Esophagus muscularis mucosa (tissue), 4 donors: ENCODE results near the gene CLDN16. TPM values are rescaled to one million over a fixed set of nuclear protein-coding genes. Genes with fewer than 3 reads are reported as not detected.

ENCODE experiments used
- DNase-seq: peaks from one replicate; pipeline ENCODE4 v3.0.0-alpha.2; 2017; ENCODE audit errors: extremely low spot score
- H3K27ac ChIP-seq, 4 donors: fragments of 200-600 bp; sonication (generic); replicated peaks in 1 of 4; 1 replicate in 3 of 4; 2 replicates in 1 of 4; pipeline ENCODE4 v1.5.1; 2016 to 2019; ENCODE audit warnings: mild to moderate bottlenecking in 1 of 4
- H3K27me3 ChIP-seq, 4 donors: fragments of 200-600 bp; sonication (generic); one replicate each; pipeline versions ENCODE4 v1.5.1 to v1.6.0; 2016 to 2019
- H3K36me3 ChIP-seq, 4 donors: fragments of 200-600 bp; sonication (generic); one replicate each; pipeline ENCODE4 v1.5.1; 2016 to 2019
- H3K4me1 ChIP-seq, 4 donors: fragments of 200-600 bp; sonication (generic); one replicate each; pipeline ENCODE4 v1.5.1; 2016 to 2019
- H3K4me3 ChIP-seq, 4 donors: fragments of 200-600 bp; sonication (generic); 1 replicate in 2 of 4; 2 replicates in 2 of 4; pipeline ENCODE4 v1.5.1; 2016 to 2019; ENCODE audit warnings: mild to moderate bottlenecking in 4 of 4, moderate library complexity in 1 of 4
- H3K9me3 ChIP-seq, 4 donors: fragments of 200-600 bp; sonication (generic); 1 replicate in 3 of 4; 2 replicates in 1 of 4; pipeline ENCODE4 v1.5.1; 2016 to 2019
- EP300 ChIP-seq: sonication (generic); formaldehyde crosslinking; IDR thresholded peaks from one replicate; pipeline ENCODE4 v1.6.1; 2017; ENCODE audit warnings: antibody characterized with exemption
- POLR2A ChIP-seq: fragments of 450-650 bp; IDR thresholded peaks from one replicate; pipeline ENCODE4 v1.6.1; 2017; ENCODE audit warnings: antibody characterized with exemption, moderate library complexity, mild to moderate bottlenecking, low read depth
- POLR2AphosphoS5 ChIP-seq, 2 donors: sonication (generic); formaldehyde crosslinking; IDR thresholded peaks; one replicate each; pipeline ENCODE4 v1.6.1; 2017; ENCODE audit warnings: antibody characterized with exemption in 2 of 2
- WGBS: methylation state at CpG from one replicate; pipeline ENCODE4 v1.1.5; 2018; 5-methylcytosine and 5-hydroxymethylcytosine counted together
- intact Hi-C: fragments of 100-400 bp; cut with DNase I; formaldehyde crosslinking; loops from one replicate; pipeline ENCODE4 v1.15.1; 2023
- total RNA-seq, 4 donors: library from RNA; depleted of rRNA; stranded (reverse); fragments of >200 nt; gene quantifications; one replicate each; pipeline versions ENCODE4 v1.1.0 to v1.2.1, GENCODE V29; 2016
- TF ChIP-seq, protein P1 (sequence below), 3 experiments: fragments of 200-600 bp in 2 of 3; fragments of 450-650 bp in 1 of 3; sonication (generic) in 2 of 3; IDR thresholded peaks; one replicate each; pipeline ENCODE4 v1.5.1; 2017 to 2019; ENCODE audit warnings: antibody characterized with exemption in 3 of 3, mild to moderate bottlenecking in 2 of 3, moderate library complexity in 1 of 3

The CLDN16 gene
- total RNA-seq, 4 donors from 2014 or later: not detected

DNA sequence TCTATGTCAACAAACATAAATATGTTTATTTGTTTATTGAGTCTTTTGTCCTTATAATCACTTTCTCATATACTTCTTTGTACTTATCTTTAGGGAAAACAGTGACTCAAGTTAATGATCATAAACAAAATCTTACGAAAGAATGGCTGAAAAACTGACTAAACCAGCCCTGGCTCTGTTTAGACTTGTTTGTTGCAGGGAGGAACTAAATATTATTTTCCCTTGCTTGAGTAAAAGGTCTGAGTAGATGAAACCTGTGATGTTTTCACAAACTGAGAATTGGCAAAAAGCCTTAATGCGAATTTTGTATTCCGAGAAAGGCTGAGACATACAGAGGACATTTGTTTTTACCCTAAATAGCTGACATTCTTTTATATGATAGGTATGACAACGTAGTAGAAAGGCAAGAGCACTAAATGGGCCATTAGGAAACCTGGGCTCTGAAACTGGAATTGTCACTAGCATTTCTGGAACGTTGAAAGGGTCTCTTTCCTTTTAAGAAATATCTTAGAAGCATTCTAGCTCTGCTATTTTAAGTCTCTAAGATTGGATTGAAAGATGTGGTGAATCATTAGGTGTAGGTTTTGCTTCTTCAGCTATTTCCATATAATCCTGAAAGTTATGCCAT is 18.2 kb upstream of the CLDN16 start:
- Histone ChIP-seq H3K27me3 (no peaks in the 10 kb centered on the region), H3K9me3 (no peaks in the 10 kb centered on the region), H3K4me3 (no peak overlapping the region), H3K4me1 (no peaks in the 10 kb centered on the region), H3K27ac (no peak overlapping the region), H3K36me3 (no peaks in the 10 kb centered on the region)
- no peak for TF ChIP-seq POLR2A
- TF ChIP-seq, protein P1, sequence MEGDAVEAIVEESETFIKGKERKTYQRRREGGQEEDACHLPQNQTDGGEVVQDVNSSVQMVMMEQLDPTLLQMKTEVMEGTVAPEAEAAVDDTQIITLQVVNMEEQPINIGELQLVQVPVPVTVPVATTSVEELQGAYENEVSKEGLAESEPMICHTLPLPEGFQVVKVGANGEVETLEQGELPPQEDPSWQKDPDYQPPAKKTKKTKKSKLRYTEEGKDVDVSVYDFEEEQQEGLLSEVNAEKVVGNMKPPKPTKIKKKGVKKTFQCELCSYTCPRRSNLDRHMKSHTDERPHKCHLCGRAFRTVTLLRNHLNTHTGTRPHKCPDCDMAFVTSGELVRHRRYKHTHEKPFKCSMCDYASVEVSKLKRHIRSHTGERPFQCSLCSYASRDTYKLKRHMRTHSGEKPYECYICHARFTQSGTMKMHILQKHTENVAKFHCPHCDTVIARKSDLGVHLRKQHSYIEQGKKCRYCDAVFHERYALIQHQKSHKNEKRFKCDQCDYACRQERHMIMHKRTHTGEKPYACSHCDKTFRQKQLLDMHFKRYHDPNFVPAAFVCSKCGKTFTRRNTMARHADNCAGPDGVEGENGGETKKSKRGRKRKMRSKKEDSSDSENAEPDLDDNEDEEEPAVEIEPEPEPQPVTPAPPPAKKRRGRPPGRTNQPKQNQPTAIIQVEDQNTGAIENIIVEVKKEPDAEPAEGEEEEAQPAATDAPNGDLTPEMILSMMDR (IDR thresholded peaks at IDR 0.05): no peak
- TF ChIP-seq POLR2AphosphoS5 (IDR thresholded peaks at IDR 0.05): no peak
- no peak for TF ChIP-seq EP300
- no peak for DNase-seq
- intact Hi-C loops: no loop called here
- WGBS: 83% methylated on average over 5 of the region's 5 CpGs

- Histone ChIP-seq H3K4me1 (no peaks in the 10 kb centered on the region), H3K36me3 (no peaks in the 10 kb centered on the region), H3K27me3 (no peaks in the 10 kb centered on the region), H3K9me3 (no peaks in the 10 kb centered on the region), H3K4me3 (no peak overlapping the region), H3K27ac (no peak overlapping the region)
- DNase-seq: no peak
- TF ChIP-seq, protein P1 (IDR thresholded peaks at IDR 0.05): no peak
- TF ChIP-seq POLR2A (no peak), POLR2AphosphoS5 (IDR thresholded peaks at IDR 0.05) (no peak), EP300 (no peak)
- WGBS: 98% methylated on average over 2 of the region's 2 CpGs
- intact Hi-C loops: no loop called here
These were observed 17.6 kb upstream of the CLDN16 start for GRCh38 chr3:190370369-190370768.

DNA sequence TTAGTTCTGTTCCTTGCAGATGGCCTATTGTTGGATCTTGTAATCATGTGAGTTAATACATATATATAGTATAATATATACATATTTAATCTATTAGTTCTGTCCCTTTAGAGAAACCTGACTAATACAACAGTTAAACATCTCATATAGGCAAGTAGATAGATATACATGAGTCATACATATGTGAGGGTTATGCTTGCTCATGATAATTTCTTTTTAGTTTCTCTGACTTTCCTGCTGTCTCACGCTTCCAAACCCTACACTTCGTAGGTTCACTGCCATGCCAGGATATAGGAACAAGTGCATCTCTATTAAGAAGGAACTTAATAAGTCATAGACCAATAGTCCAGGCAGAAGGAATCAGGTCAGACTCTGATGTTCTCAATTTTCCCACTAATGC is 16.8 kb upstream of the CLDN16 start:
- H3K9me3 ChIP-seq: no peaks in the 10 kb centered on the region
- intact Hi-C loops: no loop called here
- no peaks in the 10 kb centered on the region for H3K4me1 ChIP-seq
- 48% methylated on average over 2 of the region's 2 CpGs for WGBS
- no peak for DNase-seq
- H3K27me3 ChIP-seq: no peaks in the 10 kb centered on the region
- H3K27ac ChIP-seq: no peak overlapping the region
- no peak overlapping the region for H3K4me3 ChIP-seq
- H3K36me3 ChIP-seq: no peaks in the 10 kb centered on the region
- TF ChIP-seq POLR2AphosphoS5 (IDR thresholded peaks at IDR 0.05) (no peak), POLR2A (no peak), EP300 (no peak)
- TF ChIP-seq, protein P1 (IDR thresholded peaks at IDR 0.05): no peak

DNA sequence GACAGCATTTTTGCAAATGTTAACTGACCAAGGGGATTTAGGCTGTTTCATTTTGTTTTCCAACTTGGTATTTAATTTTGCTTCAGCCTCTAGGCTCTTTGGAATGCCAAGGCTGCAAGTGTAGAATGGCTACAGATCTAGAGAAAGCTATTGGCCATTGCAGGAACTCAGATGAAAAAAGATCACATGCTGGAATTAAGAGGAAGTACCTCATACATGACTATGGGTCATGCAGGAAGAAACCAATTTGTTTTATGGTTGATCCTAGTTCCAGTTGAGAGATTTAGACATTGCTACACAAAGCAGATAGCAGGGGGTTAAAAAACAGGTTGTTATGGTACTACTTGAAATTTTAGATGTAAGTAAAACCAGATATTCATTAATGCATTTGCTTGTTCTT is 12.7 kb upstream of the CLDN16 start:
- Histone ChIP-seq H3K27ac (no peak overlapping the region), H3K36me3 (no peaks in the 10 kb centered on the region), H3K4me1 (no peaks in the 10 kb centered on the region), H3K9me3 (no peaks in the 10 kb centered on the region), H3K4me3 (no peak overlapping the region), H3K27me3 (no peaks in the 10 kb centered on the region)
- no peak for DNase-seq
- TF ChIP-seq POLR2AphosphoS5 (IDR thresholded peaks at IDR 0.05) (no peak), EP300 (no peak), POLR2A (no peak)
- TF ChIP-seq, protein P1 (IDR thresholded peaks at IDR 0.05): no peak
- intact Hi-C loops: no loop called here

- no peaks in the 10 kb centered on the region for H3K27me3 ChIP-seq
- H3K4me1 ChIP-seq: no peaks in the 10 kb centered on the region
- TF ChIP-seq EP300 (no peak), POLR2AphosphoS5 (IDR thresholded peaks at IDR 0.05) (no peak), POLR2A (no peak)
- TF ChIP-seq, protein P1 (IDR thresholded peaks at IDR 0.05): no peak
- no peaks in the 10 kb centered on the region for H3K36me3 ChIP-seq
- intact Hi-C loops: no loop called here
- no peaks in the 10 kb centered on the region for H3K9me3 ChIP-seq
- H3K27ac ChIP-seq: no peak overlapping the region
- 68% methylated on average over 3 of the region's 3 CpGs for WGBS
- DNase-seq: no peak
- H3K4me3 ChIP-seq: no peak overlapping the region
These were observed 12.3 kb upstream of the CLDN16 start for GRCh38 chr3:190375671-190376070.
